ENCODE data around the gene CNTN5.

Gene CNTN5

GRCh38 chr11:99418927-99419720, 398.4 kb downstream of the CNTN5 start:
- DNase-seq: no peak

DNA sequence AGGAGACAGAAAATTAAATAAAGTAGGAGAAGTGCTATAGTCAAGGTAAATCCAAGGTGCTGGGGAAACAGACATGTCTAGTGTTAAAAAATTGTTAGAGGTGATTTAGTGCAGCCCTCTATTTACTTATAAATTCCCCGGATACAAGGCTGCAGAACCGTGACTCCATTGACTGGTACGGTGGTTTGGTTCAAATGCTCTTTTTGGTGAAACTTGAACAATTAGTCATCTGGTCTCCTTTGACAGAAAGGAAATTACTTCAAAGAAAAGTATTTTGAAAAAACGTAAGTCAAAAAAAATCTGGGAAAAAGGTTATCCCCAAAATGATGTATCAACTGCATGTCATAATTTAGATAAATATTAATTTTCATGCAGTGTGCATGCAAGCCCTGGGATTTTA, 399.2 kb downstream of the CNTN5 start:
- DNase-seq: no peak

GRCh38 chr11:99422581-99423427, 402.1 kb downstream of the CNTN5 start:
- DNase-seq: no peak

- no peak for DNase-seq
These were observed 402.8 kb downstream of the CNTN5 start for GRCh38 chr11:99423428-99423983.

DNA sequence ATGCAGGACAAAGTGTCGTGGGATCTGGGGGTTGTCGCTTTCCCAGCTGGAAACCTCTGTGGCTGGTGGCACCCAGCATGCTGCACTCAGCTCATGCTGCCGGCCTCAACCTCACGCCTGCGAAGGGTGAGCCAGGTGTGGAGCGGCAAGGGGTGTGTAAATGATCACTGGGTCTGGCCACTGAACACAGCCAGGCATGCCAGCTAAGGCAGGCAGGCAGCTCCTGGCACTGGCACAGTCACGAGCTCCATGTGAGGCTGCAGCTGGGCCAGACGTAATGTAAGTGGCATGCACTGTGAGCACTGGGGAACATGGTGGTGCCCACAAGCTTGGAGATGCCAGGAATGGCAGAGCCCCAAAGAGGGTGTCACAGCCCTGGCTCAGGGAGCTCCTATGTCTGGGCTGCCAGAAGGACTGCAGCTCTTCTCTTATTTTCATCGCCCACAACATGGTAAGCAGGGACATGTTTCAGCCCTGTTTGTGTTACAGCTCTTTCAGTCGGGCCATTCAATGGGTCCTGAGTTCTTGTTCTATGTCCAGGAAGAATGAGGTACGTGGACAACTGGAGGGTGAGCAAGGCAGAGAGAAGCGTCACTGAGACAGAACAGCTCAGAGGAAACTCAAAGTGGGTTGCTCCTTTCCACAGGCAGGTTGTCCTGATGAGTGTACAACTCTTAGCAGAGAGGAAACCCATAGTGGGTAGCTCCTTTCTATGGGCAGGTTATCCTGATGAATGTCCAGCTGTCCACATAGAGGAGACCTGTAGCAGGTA, 403.8 kb downstream of the CNTN5 start:
- DNase-seq: no peak

DNA sequence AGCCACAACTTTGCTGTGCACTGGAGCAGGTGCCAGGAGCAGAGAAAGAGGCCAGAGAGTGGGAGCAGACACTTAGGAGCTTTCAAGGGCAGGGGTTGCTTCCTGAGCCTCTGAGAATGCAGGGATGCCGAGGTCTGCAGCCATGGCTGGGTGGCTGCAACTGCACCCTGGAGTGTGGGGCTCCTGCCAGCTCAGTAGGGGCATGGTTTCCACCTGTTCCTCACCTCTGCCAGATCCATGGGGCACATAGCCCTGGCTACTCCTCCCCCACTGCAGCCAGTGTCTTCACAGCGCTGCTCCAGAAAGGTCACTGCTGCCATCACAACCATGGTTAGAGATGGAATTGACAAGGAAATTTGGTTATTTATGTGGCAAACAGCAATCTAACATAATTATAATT, 404.8 kb downstream of the CNTN5 start:
- no peak for DNase-seq

- no peak for DNase-seq
These were observed 411.9 kb downstream of the CNTN5 start for GRCh38 chr11:99432677-99433076.

DNA sequence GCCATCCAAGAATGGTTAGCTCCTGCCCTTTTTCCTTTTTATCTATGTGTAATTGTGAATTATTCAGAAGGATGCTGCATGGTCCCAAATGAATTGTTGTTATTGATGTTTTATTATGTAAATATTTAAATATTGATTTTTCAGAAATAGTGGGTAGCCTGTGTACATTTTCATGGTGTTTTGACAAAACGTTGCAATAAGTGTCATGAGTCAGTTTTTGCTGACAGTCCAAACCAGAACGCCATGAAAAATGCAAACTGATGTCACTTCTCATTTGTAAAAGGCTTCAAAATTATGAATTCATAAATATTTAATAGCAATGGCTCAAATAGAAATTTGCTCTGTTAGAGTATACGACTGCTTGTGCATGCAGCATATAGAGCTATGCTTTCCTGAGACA, 422.5 kb downstream of the CNTN5 start:
- DNase-seq: no peak

DNA sequence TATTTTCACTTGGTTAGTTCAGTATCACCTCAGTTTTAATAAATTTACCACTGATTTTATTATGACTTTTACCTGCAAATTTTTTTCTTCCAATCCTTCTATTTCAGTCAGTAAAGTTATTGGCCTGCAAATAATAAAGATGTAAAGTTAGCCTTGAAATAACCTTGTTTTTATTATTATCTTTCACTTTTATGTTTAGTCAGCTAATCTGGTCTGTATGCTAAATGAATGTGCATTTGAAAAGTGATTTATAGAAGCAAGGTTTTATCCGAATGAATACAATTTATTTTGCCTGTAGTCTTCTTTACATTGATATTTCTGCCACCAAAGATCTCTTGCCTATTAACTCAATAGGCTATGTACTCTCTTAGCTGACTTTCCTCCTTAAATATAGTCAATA, 425.7 kb downstream of the CNTN5 start:
- no peak for DNase-seq

GRCh38 chr11:99449345-99449744, 428.6 kb downstream of the CNTN5 start:
- DNase-seq: no peak

DNA sequence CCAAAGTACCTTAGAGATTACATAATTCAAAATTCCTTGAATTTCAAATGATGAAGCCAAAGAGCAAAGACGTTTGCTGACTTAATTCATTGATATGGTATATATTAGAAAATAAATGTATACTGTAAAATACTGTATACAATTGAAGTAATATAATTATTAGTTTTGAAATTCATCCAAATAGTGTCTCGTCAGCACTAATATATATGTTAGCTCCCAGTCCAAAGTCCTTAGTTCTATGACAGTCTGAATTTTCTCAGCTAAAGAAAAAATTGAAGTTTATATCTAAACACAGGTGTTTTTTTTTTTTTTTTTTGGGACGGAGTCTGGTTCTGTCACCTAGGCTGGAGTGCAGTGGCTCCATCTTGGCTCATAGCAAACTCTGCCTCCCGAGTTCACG, 431.3 kb downstream of the CNTN5 start:
- no peak for DNase-seq

- no peak for DNase-seq
These were observed 441.2 kb downstream of the CNTN5 start for GRCh38 chr11:99461913-99462312.

GRCh38 chr11:99464985-99465384, 444.2 kb downstream of the CNTN5 start:
- no peak for DNase-seq

- DNase-seq: no peak
These were observed 468.8 kb downstream of the CNTN5 start for GRCh38 chr11:99489581-99489980.

- no peak for DNase-seq
These were observed 473.3 kb downstream of the CNTN5 start for GRCh38 chr11:99494065-99494464.

DNA sequence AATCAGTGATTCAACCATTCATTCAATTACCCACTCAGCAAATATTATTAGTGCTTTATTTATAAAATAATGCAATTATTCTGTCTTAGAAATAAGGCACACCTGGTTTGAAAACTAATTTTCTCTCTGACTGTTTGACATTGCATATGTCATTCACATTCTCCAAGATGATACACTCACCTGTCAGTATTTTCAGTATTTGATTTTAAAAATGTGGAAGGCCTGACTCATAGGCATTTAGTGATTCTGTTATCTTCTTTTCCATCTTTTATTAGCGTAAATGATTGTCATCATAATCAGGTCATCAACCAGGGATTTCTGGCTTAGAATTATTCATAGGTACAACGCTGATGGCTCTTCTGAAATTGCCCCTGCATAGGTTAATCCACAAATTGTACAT, 480.9 kb downstream of the CNTN5 start:
- DNase-seq: no peak

DNA sequence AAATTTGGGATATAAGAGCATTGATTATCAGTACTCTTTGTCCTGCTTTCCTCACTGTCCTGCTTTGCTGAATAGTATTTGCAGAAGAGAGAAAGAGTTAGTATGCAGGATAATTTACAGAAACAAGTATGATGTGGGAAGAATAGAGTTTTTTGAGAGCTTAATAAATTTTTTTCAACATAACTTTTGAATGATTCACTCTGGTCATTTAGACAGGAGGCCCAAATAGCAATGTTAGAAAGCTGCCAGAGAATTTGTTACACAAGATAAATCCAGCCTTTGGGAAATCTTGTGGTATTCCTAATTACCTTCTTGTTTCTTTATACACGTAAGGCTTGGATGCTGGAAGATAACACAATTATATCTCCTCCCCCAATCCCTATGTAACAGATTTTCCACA, 484.6 kb downstream of the CNTN5 start:
- DNase-seq: no peak

DNA sequence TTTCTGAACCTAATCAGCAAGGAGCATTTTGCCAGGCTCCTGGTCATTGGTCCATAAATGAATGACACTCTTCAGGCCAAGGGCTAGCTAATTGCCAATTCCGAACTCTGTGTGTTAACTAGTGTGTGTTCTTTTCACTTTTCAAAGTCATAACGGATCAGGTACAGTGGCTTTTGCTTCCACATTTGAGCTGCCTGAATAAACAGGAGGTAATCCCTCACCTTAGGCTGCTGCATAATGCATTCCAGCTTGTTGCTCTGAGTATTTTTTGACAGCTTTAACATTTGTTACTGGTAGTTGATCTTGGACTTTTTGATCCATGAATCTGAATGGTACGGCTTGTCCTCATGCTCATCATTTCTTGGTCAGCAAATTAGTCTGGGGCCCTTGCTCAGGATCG, 485.1 kb downstream of the CNTN5 start:
- DNase-seq: no peak

DNA sequence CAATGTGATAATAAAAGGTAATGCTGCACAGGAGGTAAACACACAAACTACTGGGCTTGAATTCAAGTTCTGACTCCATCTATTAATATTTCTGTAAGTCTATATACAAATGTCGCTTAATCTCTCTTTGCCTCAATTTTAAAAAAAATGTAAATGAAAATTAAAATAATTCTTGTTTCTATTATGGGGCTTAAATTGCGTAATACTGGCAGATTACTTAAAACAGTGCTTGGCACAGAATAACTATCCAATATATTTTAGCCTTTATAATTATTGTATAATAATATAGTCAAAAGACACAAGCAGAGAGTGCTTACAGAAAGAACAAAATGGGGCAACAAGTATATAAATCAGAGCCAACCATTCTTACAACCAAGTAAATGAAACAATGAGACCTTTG, 489.1 kb downstream of the CNTN5 start:
- DNase-seq: no peak

- no peak for DNase-seq
These were observed 492.6 kb downstream of the CNTN5 start for GRCh38 chr11:99513368-99513767.

DNA sequence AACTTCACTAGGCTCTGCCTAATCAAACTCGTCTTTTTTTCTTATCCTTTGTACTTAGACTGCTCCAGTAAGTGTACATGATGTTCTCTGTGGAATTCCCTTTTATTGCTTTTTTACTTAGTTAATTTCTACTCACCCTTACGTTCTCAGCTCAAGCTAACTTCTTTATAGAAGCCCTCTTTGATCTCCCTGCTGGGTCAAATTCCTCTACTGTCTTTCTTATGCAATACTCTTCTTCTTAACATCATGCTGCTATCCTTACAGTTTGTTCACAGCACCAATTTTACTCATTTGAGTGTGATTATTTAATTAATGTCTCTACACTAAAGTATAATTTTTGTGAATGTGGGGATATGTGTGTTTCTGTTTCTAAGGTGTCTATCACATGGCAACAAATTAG, 498.3 kb downstream of the CNTN5 start:
- no peak for DNase-seq

DNA sequence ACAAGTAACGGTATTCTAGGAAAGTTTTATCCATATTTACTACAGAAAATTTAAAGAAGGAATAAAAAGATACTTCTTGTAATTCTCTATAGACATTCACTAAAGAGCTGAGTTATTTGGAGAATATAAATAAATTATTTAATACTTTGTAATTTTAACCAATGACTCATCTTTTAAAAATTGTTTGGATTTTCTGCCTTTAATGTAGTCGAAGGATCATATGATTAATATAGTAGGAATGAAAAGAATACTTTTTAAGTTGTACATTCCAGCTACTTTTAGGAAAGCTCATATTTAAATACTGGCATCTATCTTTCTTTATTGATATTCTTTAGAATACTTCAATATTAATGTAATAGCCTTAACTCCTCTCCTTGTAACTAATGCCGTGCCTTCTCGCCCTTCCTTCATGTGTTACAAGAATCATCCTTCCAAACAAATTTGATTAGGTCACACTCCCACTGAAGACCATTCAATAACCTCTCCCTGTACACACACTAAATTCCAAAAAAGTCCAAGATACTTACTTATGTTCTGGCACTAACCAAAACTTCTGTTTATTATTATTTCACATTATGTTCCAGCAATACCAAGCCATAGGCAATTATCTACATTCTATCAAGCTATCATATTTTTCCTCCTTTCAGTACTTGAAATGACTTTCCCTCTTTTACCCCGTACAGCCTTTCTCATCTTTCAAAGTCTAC, 501.9 kb downstream of the CNTN5 start:
- DNase-seq: no peak

DNA sequence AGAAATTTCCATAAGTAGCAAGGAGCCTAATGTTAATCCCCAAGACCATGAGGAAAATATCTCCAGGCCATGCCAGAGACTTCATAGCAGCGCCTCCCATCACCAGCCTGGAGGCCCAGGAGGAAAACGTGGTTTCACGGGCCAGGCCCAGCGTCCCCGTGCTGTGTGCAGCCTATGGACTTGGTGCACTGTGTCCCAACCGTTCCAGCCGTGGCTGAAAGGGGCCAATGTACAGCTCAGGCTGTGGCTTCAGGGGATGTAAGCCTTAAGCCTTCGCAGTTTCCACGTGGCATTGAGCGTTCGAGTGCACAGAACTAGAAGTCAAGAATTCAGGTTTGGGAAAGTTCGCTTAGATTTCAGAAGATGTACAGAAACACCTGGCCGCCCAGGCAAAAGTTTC, 510.7 kb downstream of the CNTN5 start:
- DNase-seq: no peak
